Neural progenitor cell (in vitro differentiated cells): ENCODE results near the gene RGS6. TPM values are rescaled to one million over a fixed set of nuclear protein-coding genes. Genes with fewer than 3 reads are reported as not detected.
A peak's percentile ranks its signal among the peaks of the same experiment; 100 is the strongest.

ENCODE experiments used
- DNase-seq: peaks from one replicate; pipeline ENCODE4 v3.0.0-alpha.2; 2016; ENCODE audit warnings: low spot score
- H2AFZ ChIP-seq: fragments of 200-600 bp; sonication (generic); replicated peaks from 2 replicates; pipeline ENCODE4 v1.6.1; 2016; ENCODE audit warnings: antibody characterized with exemption
- H3F3A ChIP-seq: fragments of 200-600 bp; sonication (generic); 2 replicates; pipeline ENCODE4 v1.6.1; 2016; ENCODE audit warnings: antibody characterized with exemption, low read depth
- H3K27ac ChIP-seq: fragments of 200-600 bp; sonication (generic); 2 replicates; pipeline ENCODE4 v1.5.1; 2016; ENCODE audit warnings: mild to moderate bottlenecking
- H3K27me3 ChIP-seq: fragments of 200-600 bp; sonication (generic); 2 replicates; pipeline ENCODE4 v1.6.1; 2016; ENCODE audit warnings: mild to moderate bottlenecking, moderate library complexity
- H3K36me3 ChIP-seq: fragments of 200-600 bp; sonication (generic); 2 replicates; pipeline ENCODE4 v1.5.1; 2016
- H3K4me1 ChIP-seq: fragments of 200-600 bp; sonication (generic); 2 replicates; pipeline ENCODE4 v1.6.1; 2016; ENCODE audit warnings: mixed run types
- H3K4me2 ChIP-seq: fragments of 200-600 bp; sonication (generic); 2 replicates; pipeline ENCODE4 v1.6.1; 2016
- H3K4me3 ChIP-seq: fragments of 200-600 bp; sonication (generic); 2 replicates; pipeline ENCODE4 v1.5.1; 2016
- H3K79me2 ChIP-seq: fragments of 200-600 bp; sonication (generic); 2 replicates; pipeline ENCODE4 v1.6.1; 2016; ENCODE audit warnings: low read depth
- H3K9ac ChIP-seq: fragments of 200-600 bp; sonication (generic); 2 replicates; pipeline ENCODE4 v1.6.1; 2016
- H3K9me3 ChIP-seq: fragments of 200-600 bp; sonication (generic); 2 replicates; pipeline ENCODE4 v1.5.1; 2016; ENCODE audit warnings: low read depth
- H4K20me1 ChIP-seq: fragments of 200-600 bp; sonication (generic); 2 replicates; pipeline ENCODE4 v1.6.1; 2016; ENCODE audit warnings: low read depth
- H3K27ac Mint-ChIP-seq: 3 replicates; pipeline ENCODE4 v1.8.0; 2021; ENCODE audit warnings: mixed read lengths
- H3K27me3 Mint-ChIP-seq: 2 replicates; pipeline ENCODE4 v1.8.0; 2022; ENCODE audit warnings: low read depth, mild to moderate bottlenecking, inconsistent platforms, moderate library complexity, mixed read lengths; ENCODE audit not compliant: insufficient read depth
- H3K36me3 Mint-ChIP-seq: 3 replicates; pipeline ENCODE4 v1.8.0; 2021; ENCODE audit warnings: mixed read lengths
- H3K4me1 Mint-ChIP-seq: 3 replicates; pipeline ENCODE4 v1.8.0; 2021; ENCODE audit warnings: mixed read lengths
- H3K4me3 Mint-ChIP-seq: 3 replicates; pipeline ENCODE4 v1.8.0; 2021; ENCODE audit warnings: mild to moderate bottlenecking, moderate library complexity, mixed read lengths
- H3K9me3 Mint-ChIP-seq: 3 replicates; pipeline ENCODE4 v1.8.0; 2020; ENCODE audit warnings: mixed read lengths
- EZH2 ChIP-seq: fragments of 200-600 bp; sonication (generic); IDR thresholded peaks from 2 replicates; pipeline ENCODE4 v1.6.1; 2017; ENCODE audit warnings: antibody characterized with exemption, mild to moderate bottlenecking, moderate library complexity
- EZH2phosphoT487 ChIP-seq: fragments of 200-600 bp; sonication (generic); IDR thresholded peaks from 2 replicates; pipeline ENCODE4 v1.6.1; 2017; ENCODE audit warnings: antibody characterized with exemption
- total RNA-seq: library from RNA; depleted of rRNA; stranded (reverse); fragments of >200 nt; gene quantifications from 2 replicates; pipeline ENCODE4 v1.2.3, GENCODE V29; 2015; ENCODE audit warnings: low replicate concordance
- TF ChIP-seq, protein P1 (sequence below): fragments of 200-600 bp; sonication (generic); IDR thresholded peaks from 2 replicates; pipeline ENCODE4 v1.5.1; 2017; ENCODE audit warnings: antibody characterized with exemption, mild to moderate bottlenecking

Gene RGS6
- total RNA-seq, 1 donor from 2014 or later, result 0.80 TPM

DNA sequence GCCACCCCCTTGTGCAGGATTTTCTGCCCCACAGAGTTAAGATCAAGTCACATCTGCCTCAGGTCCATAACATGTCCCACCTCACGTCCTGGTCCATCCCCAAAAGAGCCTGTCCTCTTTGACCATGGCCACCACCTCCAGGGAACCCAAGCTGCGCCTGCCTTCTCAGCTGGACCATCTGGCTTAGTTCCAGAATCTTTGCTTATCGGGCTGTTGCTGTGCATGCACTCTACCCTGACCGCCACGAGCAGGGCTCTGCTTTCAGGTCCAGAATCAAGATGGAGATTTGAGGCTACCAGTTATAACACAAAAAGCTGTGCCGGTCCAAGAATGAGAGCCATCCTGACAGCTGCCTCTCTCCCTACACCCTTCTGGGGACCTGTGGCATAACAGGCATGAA, 635.0 kb downstream of the RGS6 start:
- Mint-ChIP-seq H3K27ac (peak overlapping the region; percentile 81), H3K36me3 (no peaks in the 10 kb centered on the region), H3K4me3 (no peak overlapping the region), H3K9me3 (no peaks in the 10 kb centered on the region), H3K27me3 (peaks cover 12% of the 10 kb centered on the region), H3K4me1 (peaks cover 12% of the 10 kb centered on the region)
- Histone ChIP-seq H3K79me2 (no peaks in the 10 kb centered on the region), H3K4me3 (no peak overlapping the region), H3K9me3 (no peaks in the 10 kb centered on the region), H2AFZ (no peak overlapping the region), H3K27me3 (no peaks in the 10 kb centered on the region), H3K4me1 (no peaks in the 10 kb centered on the region), H3K27ac (no peak overlapping the region), H3K9ac (no peak overlapping the region), H3K36me3 (no peaks in the 10 kb centered on the region), H3K4me2 (no peak overlapping the region), H4K20me1 (no peaks in the 10 kb centered on the region), H3F3A (no peaks in the 10 kb centered on the region)
- no peak for TF ChIP-seq EZH2
- TF ChIP-seq, protein P1, sequence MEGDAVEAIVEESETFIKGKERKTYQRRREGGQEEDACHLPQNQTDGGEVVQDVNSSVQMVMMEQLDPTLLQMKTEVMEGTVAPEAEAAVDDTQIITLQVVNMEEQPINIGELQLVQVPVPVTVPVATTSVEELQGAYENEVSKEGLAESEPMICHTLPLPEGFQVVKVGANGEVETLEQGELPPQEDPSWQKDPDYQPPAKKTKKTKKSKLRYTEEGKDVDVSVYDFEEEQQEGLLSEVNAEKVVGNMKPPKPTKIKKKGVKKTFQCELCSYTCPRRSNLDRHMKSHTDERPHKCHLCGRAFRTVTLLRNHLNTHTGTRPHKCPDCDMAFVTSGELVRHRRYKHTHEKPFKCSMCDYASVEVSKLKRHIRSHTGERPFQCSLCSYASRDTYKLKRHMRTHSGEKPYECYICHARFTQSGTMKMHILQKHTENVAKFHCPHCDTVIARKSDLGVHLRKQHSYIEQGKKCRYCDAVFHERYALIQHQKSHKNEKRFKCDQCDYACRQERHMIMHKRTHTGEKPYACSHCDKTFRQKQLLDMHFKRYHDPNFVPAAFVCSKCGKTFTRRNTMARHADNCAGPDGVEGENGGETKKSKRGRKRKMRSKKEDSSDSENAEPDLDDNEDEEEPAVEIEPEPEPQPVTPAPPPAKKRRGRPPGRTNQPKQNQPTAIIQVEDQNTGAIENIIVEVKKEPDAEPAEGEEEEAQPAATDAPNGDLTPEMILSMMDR, result no peak
- TF ChIP-seq EZH2phosphoT487, result no peak
- no peak for DNase-seq

DNA sequence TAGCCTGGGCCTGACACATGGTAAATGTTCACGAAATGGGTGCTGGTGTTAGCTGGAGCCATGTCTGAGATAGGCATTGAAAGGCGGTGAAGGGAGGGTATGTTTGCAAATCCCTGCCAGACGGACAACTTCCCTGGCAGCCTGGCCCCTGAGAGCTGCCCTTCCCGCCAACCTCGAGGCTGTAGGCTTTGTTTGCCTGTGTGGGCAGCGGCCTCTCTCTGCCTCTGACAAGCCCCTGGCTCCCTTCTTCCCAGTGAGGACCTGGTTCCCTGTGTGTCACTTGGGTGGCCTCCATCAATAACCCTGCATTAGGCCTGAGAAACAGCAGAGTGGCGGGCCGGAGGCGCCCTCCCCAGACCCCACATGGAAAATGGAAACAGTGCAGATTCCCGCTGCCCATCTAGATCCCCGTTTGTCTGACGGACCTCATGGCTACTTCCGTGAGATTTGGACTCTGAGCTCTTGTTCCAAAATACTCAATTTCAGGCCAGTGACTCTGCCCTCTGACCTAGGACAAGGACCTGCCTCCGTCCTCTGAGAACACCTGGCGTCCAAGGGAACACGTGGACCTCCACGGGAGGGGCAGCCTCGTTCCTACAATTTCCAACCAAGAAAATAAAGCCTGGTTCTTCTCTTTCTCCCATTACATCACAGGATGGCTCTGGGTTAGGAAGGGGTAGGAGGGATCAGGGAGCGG, 636.2 kb downstream of the RGS6 start:
- no peaks in the 10 kb centered on the region for H3K9me3 ChIP-seq
- H3K9me3 Mint-ChIP-seq, result no peaks in the 10 kb centered on the region
- H3K36me3 ChIP-seq, result no peaks in the 10 kb centered on the region
- no peaks in the 10 kb centered on the region for H3F3A ChIP-seq
- no peaks in the 10 kb centered on the region for H3K36me3 Mint-ChIP-seq
- no peaks in the 10 kb centered on the region for H3K27me3 ChIP-seq
- peaks cover 12% of the 10 kb centered on the region for H3K4me1 Mint-ChIP-seq
- H3K27ac ChIP-seq, result no peak overlapping the region
- no peak overlapping the region for H2AFZ ChIP-seq
- H3K4me3 ChIP-seq, result no peak overlapping the region
- H3K27me3 Mint-ChIP-seq, result peaks cover 10% of the 10 kb centered on the region
- TF ChIP-seq, protein P1, result no peak
- TF ChIP-seq EZH2phosphoT487 (no peak), EZH2 (no peak)
- no peak overlapping the region for H3K4me2 ChIP-seq
- H3K79me2 ChIP-seq, result no peaks in the 10 kb centered on the region
- no peak for DNase-seq
- H3K27ac Mint-ChIP-seq, result peak overlapping the region; percentile 68
- no peaks in the 10 kb centered on the region for H4K20me1 ChIP-seq
- no peaks in the 10 kb centered on the region for H3K4me1 ChIP-seq
- no peak overlapping the region for H3K9ac ChIP-seq
- no peak overlapping the region for H3K4me3 Mint-ChIP-seq

DNA sequence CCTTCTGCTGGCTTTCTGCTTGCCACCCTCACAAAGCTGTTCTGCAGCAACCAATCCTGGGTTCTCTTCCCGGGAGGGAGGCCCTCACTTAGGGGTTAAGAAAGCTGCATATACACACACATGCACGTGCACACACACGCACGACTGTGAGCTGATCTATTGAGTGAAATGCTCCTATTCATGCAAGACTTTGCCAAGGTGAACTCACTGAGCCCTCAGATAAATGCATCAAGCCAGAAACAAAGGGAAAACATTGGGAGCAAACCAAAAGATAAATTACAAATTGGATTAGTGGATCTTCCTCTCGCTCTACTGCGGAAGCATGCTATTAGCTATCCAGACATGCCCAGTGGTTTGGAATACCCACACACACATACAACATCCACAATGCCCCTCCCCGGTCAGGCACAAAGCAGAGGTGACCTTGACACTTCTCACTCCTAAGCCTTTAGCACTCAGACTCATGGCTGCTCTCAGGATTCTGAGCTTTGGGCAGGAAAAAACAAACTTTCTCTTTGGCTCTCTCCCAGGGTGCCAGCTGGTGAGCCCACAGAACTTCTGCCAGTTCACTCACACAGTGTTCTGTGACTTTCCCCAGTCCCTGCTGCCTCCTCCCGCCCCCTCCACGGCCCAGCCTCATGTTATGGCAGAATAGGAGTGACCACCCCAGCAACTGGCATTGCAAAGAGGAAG, 641.6 kb downstream of the RGS6 start:
- Histone ChIP-seq H3K4me3 (no peak overlapping the region), H3K27me3 (no peaks in the 10 kb centered on the region), H3F3A (no peaks in the 10 kb centered on the region), H3K9ac (no peak overlapping the region), H3K4me1 (no peaks in the 10 kb centered on the region), H3K4me2 (no peak overlapping the region), H3K9me3 (no peaks in the 10 kb centered on the region), H4K20me1 (no peaks in the 10 kb centered on the region), H3K36me3 (no peaks in the 10 kb centered on the region), H2AFZ (no peak overlapping the region), H3K27ac (no peak overlapping the region), H3K79me2 (no peaks in the 10 kb centered on the region)
- Mint-ChIP-seq H3K4me3 (no peak overlapping the region), H3K27me3 (peaks cover 5% of the 10 kb centered on the region), H3K27ac (no peak overlapping the region), H3K4me1 (no peaks in the 10 kb centered on the region), H3K9me3 (no peaks in the 10 kb centered on the region), H3K36me3 (no peaks in the 10 kb centered on the region)
- DNase-seq, result no peak
- TF ChIP-seq EZH2phosphoT487, result no peak
- TF ChIP-seq EZH2, result no peak
- TF ChIP-seq, protein P1, result no peak
